Astrocyte of the cerebellum (primary cell): ENCODE data around the gene ANP32E.

Experiments used
- DNase-seq: peaks from one replicate; pipeline ENCODE4 v3.0.0-alpha.2; 2011; ENCODE audit warnings: low read depth
- H3K4me3 ChIP-seq: 2 replicates; pipeline ENCODE4 v1.5.1; 2011; ENCODE audit warnings: mild to moderate bottlenecking, low read depth, low read length, moderate library complexity
- CTCF ChIP-seq: IDR thresholded peaks from 2 replicates; pipeline ENCODE4 v1.5.1; 2012; ENCODE audit warnings: low read length, low read depth, moderate library complexity, mild to moderate bottlenecking; ENCODE audit errors: missing control alignments
- in situ Hi-C: cut with HindIII; loops from 2 replicates; pipeline ENCODE4 v1.10.0; 2017; ENCODE audit warnings: low sequenced_read_pairs

ANP32E gene

GRCh38 chr1:150273311-150273710 is 37.4 kb upstream of the ANP32E start:
- TF ChIP-seq CTCF = no peak
- in situ Hi-C loops = no loop called here
- H3K4me3 ChIP-seq = peak overlapping the region; percentile 35
- DNase-seq = no peak

DNA sequence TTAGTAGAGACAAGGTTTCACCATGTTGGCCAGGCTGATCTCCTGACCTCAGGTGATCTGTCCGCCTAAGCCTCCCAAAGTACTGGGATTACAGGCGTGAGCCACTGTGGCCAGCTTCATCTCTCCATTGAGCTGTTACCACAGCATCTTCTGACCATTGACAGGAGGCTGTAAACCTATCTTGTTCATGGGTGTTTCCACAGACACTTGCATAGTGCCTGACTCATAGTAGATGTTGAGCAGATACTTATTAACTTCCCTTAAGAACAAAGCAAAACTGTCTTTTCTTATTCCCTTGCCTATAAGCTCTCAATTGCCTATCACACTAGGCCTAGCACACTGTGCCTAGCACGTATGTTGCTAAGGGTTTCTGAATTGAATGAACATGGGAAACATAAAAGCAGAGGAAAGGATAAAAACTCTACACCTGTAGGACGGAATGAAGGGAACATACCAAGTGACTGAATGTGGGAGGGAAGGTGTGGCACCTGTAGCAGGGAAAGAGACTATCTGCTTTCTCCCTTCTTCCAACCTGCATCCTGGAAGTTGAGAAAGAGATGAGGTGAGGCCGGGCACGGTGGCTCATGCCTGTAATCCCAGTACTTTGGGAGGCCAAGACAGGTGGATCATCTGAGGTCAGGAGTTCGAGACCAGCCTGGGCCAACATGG is 35.5 kb upstream of the ANP32E start:
- no peak overlapping the region for H3K4me3 ChIP-seq
- in situ Hi-C loops = no loop called here
- TF ChIP-seq CTCF = no peak
- no peak for DNase-seq

DNA sequence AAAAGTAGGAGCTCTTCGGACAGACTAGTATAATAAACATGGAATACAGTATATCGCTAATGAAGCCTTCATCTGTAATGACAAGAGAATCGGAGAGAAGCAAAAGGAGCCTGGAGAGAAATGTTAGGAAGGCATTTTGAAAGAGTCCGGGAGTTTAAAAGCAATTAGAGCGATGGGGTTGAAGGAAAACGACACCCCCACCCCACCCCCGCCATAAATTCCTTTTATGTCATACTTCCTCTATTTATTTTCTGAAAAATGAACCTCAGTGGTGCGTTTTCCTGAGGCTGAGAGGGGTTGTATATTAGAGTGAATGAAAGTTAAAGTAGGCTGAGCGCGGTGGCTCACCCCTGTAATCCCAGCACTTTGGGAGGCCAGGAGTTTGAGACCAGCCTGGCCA is 33.5 kb upstream of the ANP32E start:
- TF ChIP-seq CTCF = no peak
- peak overlapping the region; percentile 70 for H3K4me3 ChIP-seq
- DNase-seq = no peak
- in situ Hi-C loops = no loop called here

- TF ChIP-seq CTCF = no peak
- in situ Hi-C loops = no loop called here
- peak within 1 kb of the TSS; percentile 70 for H3K4me3 ChIP-seq
- DNase-seq = peak; percentile 89
Observed at GRCh38 chr1:150268705-150269403, 32.9 kb upstream of the ANP32E start, which contains the start of gene APH1A. Gene APH1A, minus strand, starts transcription at chr1:150269016. Its CDS starts 206 bp downstream, at chr1:150268810.

DNA sequence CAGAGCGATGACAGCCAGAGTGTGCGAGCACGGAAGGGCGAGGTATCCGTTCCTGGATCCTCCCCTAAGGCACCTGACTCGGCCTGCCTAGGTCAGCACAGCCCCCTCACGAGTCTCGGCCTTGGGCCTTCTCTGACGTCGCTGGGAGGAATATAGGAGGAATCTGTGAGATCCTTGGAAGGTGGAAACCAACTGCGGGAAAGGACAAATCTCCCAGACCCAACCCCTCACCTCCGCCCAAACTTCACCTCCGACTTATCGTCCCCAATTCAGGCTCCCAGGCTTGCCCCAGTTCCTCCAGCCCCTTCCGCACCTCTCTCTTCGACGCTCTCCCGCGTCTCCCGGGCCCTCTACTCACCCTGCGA is 32.4 kb upstream of the ANP32E start:
- H3K4me3 ChIP-seq = peak overlapping the region; percentile 70
- in situ Hi-C loops = no loop called here
- no peak for DNase-seq
- TF ChIP-seq CTCF = no peak

- no peak for TF ChIP-seq CTCF
- DNase-seq = no peak
- in situ Hi-C loops = no loop called here
- H3K4me3 ChIP-seq = peak overlapping the region; percentile 70
Observed at GRCh38 chr1:150267896-150268295, 32.0 kb upstream of the ANP32E start.
